Astrocyte (in vitro differentiated cells and primary cell): ENCODE data around the gene APLNR. TPM values are rescaled to one million over a fixed set of nuclear protein-coding genes. Genes with fewer than 3 reads are reported as not detected.

Experiments
- DNase-seq: peaks from one replicate; pipeline ENCODE4 v3.0.0-alpha.2; 2010; ENCODE audit warnings: low read depth
- FAIRE-seq: peaks from 2 replicates; lab custom pipeline; 2011; peaks lifted over from hg19 to GRCh38; lab: Jason Lieb, UNC
- H2AFZ ChIP-seq: 2 replicates; pipeline ENCODE4 v1.6.0; 2012; ENCODE audit warnings: low read depth, low read length, inconsistent platforms
- H3K27ac ChIP-seq: 2 replicates; pipeline ENCODE4 v1.5.1; 2011; ENCODE audit warnings: low read depth, low read length, inconsistent platforms
- H3K27me3 ChIP-seq: 2 replicates; pipeline ENCODE4 v1.6.0; 2011; ENCODE audit warnings: low read length, inconsistent platforms; ENCODE audit not compliant: insufficient read depth
- H3K36me3 ChIP-seq: 2 replicates; pipeline ENCODE4 v1.5.1; 2011; ENCODE audit warnings: low read length, inconsistent platforms; ENCODE audit not compliant: insufficient read depth
- H3K4me1 ChIP-seq: 2 replicates; pipeline ENCODE4 v1.5.1; 2011; ENCODE audit warnings: low read length, inconsistent platforms; ENCODE audit not compliant: insufficient read depth
- H3K4me2 ChIP-seq: 2 replicates; pipeline ENCODE4 v1.6.0; 2012; ENCODE audit warnings: low read length, inconsistent platforms
- H3K4me3 ChIP-seq: 2 replicates; pipeline ENCODE4 v1.5.1; 2011; ENCODE audit warnings: low read depth, mild to moderate bottlenecking, low read length, inconsistent platforms; ENCODE audit not compliant: insufficient read depth
- H3K79me2 ChIP-seq: 2 replicates; pipeline ENCODE4 v1.6.0; 2012; ENCODE audit warnings: mild to moderate bottlenecking, low read length, inconsistent platforms; ENCODE audit not compliant: insufficient read depth
- H3K9ac ChIP-seq: 2 replicates; pipeline ENCODE4 v1.6.0; 2012; ENCODE audit warnings: mild to moderate bottlenecking, low read length, inconsistent platforms
- H3K9me3 ChIP-seq: 2 replicates; pipeline ENCODE4 v1.5.1; 2012; ENCODE audit warnings: low read depth, mild to moderate bottlenecking, low read length, inconsistent platforms; ENCODE audit not compliant: insufficient read depth
- H4K20me1 ChIP-seq: 2 replicates; pipeline ENCODE4 v1.6.0; 2012; ENCODE audit warnings: low read length, inconsistent platforms; ENCODE audit not compliant: insufficient read depth
- H3K27ac Mint-ChIP-seq: one replicate; pipeline ENCODE4 v1.8.0; 2021; ENCODE audit warnings: mild to moderate bottlenecking, mixed read lengths; ENCODE audit not compliant: unreplicated experiment
- H3K27me3 Mint-ChIP-seq: one replicate; pipeline ENCODE4 v1.8.0; 2021; ENCODE audit warnings: low read depth, mixed read lengths; ENCODE audit not compliant: unreplicated experiment
- H3K36me3 Mint-ChIP-seq: one replicate; pipeline ENCODE4 v1.8.0; 2021; ENCODE audit warnings: low read depth, mixed read lengths; ENCODE audit not compliant: unreplicated experiment
- H3K4me1 Mint-ChIP-seq: one replicate; pipeline ENCODE4 v1.8.0; 2021; ENCODE audit warnings: low read depth, mixed read lengths; ENCODE audit not compliant: unreplicated experiment
- H3K4me3 Mint-ChIP-seq: one replicate; pipeline ENCODE4 v1.8.0; 2021; ENCODE audit warnings: mild to moderate bottlenecking, moderate library complexity, mixed read lengths; ENCODE audit not compliant: unreplicated experiment
- H3K9me3 Mint-ChIP-seq: one replicate; pipeline ENCODE4 v1.8.0; 2021; ENCODE audit warnings: mild to moderate bottlenecking, mixed read lengths; ENCODE audit not compliant: unreplicated experiment
- EZH2 ChIP-seq: IDR thresholded peaks from 2 replicates; pipeline ENCODE4 v1.6.1; 2012; ENCODE audit warnings: mild to moderate bottlenecking, low read length, inconsistent platforms; ENCODE audit not compliant: insufficient read depth
- total RNA-seq: library from RNA; stranded (reverse); gene quantifications from 2 replicates; pipeline ENCODE4 v1.2.1, GENCODE V29; 2021
- TF ChIP-seq, protein P1 (sequence below): IDR thresholded peaks from 2 replicates; pipeline ENCODE4 v1.5.1; 2011; ENCODE audit warnings: low read depth, mild to moderate bottlenecking, inconsistent platforms, low read length, moderate library complexity; ENCODE audit not compliant: insufficient read depth

APLNR gene
- total RNA-seq, 1 donor from 2014 or later: not detected

GRCh38 chr11:57230791-57231538, 6.1 kb downstream of the APLNR start:
- H2AFZ ChIP-seq: no peak overlapping the region
- peaks cover 21% of the 10 kb centered on the region for H3K27me3 ChIP-seq
- no peak overlapping the region for H3K27ac ChIP-seq
- no peaks in the 10 kb centered on the region for H3K79me2 ChIP-seq
- Mint-ChIP-seq H3K27me3 (peaks cover 36% of the 10 kb centered on the region), H3K9me3 (peaks cover 1% of the 10 kb centered on the region), H3K4me3 (no peak overlapping the region), H3K4me1 (peaks cover 23% of the 10 kb centered on the region), H3K27ac (peak overlapping the region; percentile 73), H3K36me3 (no peaks in the 10 kb centered on the region)
- TF ChIP-seq EZH2: no peak
- TF ChIP-seq, protein P1, sequence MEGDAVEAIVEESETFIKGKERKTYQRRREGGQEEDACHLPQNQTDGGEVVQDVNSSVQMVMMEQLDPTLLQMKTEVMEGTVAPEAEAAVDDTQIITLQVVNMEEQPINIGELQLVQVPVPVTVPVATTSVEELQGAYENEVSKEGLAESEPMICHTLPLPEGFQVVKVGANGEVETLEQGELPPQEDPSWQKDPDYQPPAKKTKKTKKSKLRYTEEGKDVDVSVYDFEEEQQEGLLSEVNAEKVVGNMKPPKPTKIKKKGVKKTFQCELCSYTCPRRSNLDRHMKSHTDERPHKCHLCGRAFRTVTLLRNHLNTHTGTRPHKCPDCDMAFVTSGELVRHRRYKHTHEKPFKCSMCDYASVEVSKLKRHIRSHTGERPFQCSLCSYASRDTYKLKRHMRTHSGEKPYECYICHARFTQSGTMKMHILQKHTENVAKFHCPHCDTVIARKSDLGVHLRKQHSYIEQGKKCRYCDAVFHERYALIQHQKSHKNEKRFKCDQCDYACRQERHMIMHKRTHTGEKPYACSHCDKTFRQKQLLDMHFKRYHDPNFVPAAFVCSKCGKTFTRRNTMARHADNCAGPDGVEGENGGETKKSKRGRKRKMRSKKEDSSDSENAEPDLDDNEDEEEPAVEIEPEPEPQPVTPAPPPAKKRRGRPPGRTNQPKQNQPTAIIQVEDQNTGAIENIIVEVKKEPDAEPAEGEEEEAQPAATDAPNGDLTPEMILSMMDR: no peak
- no peaks in the 10 kb centered on the region for H3K4me1 ChIP-seq
- DNase-seq (no peak), FAIRE-seq (no peak)
- H3K9me3 ChIP-seq: no peaks in the 10 kb centered on the region
- no peaks in the 10 kb centered on the region for H3K36me3 ChIP-seq
- no peak overlapping the region for H3K4me3 ChIP-seq
- H3K9ac ChIP-seq: no peak overlapping the region
- H4K20me1 ChIP-seq: no peaks in the 10 kb centered on the region
- H3K4me2 ChIP-seq: no peak overlapping the region

DNA sequence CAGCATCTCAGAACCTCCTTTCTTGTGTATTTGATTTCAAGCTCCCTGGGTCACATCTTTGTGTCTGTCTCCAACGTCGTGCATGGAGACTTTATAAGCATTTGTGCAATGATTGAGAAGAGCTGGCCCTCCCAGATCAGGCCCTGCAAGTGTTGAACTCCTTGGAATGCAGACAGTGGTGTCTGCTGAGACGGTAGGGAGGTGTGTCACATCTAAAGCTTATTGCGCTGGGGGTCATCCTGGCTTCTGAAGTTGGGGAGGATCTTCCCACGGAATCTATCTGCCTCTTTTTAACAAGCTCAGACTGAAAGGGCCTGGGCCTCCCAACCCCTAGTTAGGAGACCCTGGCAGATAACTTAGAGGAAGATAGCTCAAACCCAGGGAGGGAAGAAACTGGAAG, 6.7 kb downstream of the APLNR start:
- H3K27me3 Mint-ChIP-seq: peaks cover 33% of the 10 kb centered on the region
- H3K4me2 ChIP-seq: no peak overlapping the region
- TF ChIP-seq, protein P1: no peak
- TF ChIP-seq EZH2: no peak

DNA sequence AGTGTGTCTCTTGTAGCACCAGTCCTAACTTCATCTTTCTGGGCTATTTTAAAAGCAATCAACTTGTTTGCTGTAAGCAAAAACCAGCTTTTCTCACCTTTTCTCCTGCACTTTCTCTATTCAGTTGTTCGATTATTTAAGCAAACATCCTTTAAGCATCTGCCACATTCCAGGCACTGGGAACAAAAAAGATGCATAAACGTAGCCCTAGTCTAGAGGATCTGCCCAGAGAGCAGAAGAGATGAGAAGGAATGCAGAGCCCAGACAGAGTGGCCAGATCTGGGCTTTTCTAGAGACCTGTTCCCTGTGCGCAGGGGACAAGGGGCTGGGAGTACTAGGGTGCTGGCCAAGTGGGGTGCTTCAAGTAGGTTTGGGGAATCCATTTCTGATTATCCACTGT, 8.4 kb downstream of the APLNR start:
- Histone ChIP-seq H3K36me3 (no peaks in the 10 kb centered on the region), H3K27ac (no peak overlapping the region), H3K4me2 (no peak overlapping the region), H3K79me2 (no peaks in the 10 kb centered on the region), H4K20me1 (no peaks in the 10 kb centered on the region), H3K9me3 (no peaks in the 10 kb centered on the region), H3K9ac (no peak overlapping the region), H3K27me3 (peaks cover 18% of the 10 kb centered on the region), H3K4me3 (no peak overlapping the region), H3K4me1 (no peaks in the 10 kb centered on the region), H2AFZ (no peak overlapping the region)
- no peaks in the 10 kb centered on the region for H3K9me3 Mint-ChIP-seq
- DNase-seq (no peak), FAIRE-seq (no peak)
- no peak overlapping the region for H3K4me3 Mint-ChIP-seq
- H3K27me3 Mint-ChIP-seq: peaks cover 21% of the 10 kb centered on the region
- no peaks in the 10 kb centered on the region for H3K36me3 Mint-ChIP-seq
- H3K27ac Mint-ChIP-seq: no peak overlapping the region
- TF ChIP-seq, protein P1: no peak
- no peak for TF ChIP-seq EZH2
- peaks cover 23% of the 10 kb centered on the region for H3K4me1 Mint-ChIP-seq

More for the DNA sequence above, 6.7 kb downstream of the APLNR start:
- FAIRE-seq (no peak), DNase-seq (no peak)
- Mint-ChIP-seq H3K4me3 (no peak overlapping the region), H3K9me3 (no peaks in the 10 kb centered on the region), H3K4me1 (peaks cover 23% of the 10 kb centered on the region), H3K27ac (peak overlapping the region; percentile 73), H3K36me3 (no peaks in the 10 kb centered on the region)
- Histone ChIP-seq H4K20me1 (no peaks in the 10 kb centered on the region), H2AFZ (no peak overlapping the region), H3K9me3 (no peaks in the 10 kb centered on the region), H3K4me3 (no peak overlapping the region), H3K27me3 (peaks cover 21% of the 10 kb centered on the region), H3K79me2 (no peaks in the 10 kb centered on the region), H3K9ac (no peak overlapping the region), H3K4me1 (no peaks in the 10 kb centered on the region), H3K36me3 (no peaks in the 10 kb centered on the region), H3K27ac (no peak overlapping the region)
